VCaP (cell line): ENCODE data around the gene NEURL2.

Source experiments
- H3K27ac ChIP-seq: fragments of 450-650 bp; 2 replicates; pipeline ENCODE4 v1.5.1; 2017
- CTCF ChIP-seq: fragments of 450-650 bp; conservative IDR thresholded peaks from 2 replicates; pipeline ENCODE4 v1.5.1; 2017; ENCODE audit warnings: mild to moderate bottlenecking, moderate library complexity

The NEURL2 gene

GRCh38 chr20:45872626-45873025 lies 18.4 kb downstream of the NEURL2 start:
- no peak overlapping the region for H3K27ac ChIP-seq
- TF ChIP-seq CTCF: no peak

GRCh38 chr20:45867819-45868176 lies 23.2 kb downstream of the NEURL2 start:
- no peak overlapping the region for H3K27ac ChIP-seq

GRCh38 chr20:45867136-45867818 lies 23.7 kb downstream of the NEURL2 start:
- TF ChIP-seq CTCF: no peak
- H3K27ac ChIP-seq: no peak overlapping the region

More at GRCh38 chr20:45867819-45868176, 23.2 kb downstream of the NEURL2 start:
- no peak for TF ChIP-seq CTCF

GRCh38 chr20:45866454-45866853 lies 24.6 kb downstream of the NEURL2 start:
- no peak for TF ChIP-seq CTCF
- no peak overlapping the region for H3K27ac ChIP-seq

- no peak overlapping the region for H3K27ac ChIP-seq
- no peak for TF ChIP-seq CTCF
Observed at GRCh38 chr20:45863543-45864470, 27.2 kb downstream of the NEURL2 start.

GRCh38 chr20:45861221-45862075 lies 29.6 kb downstream of the NEURL2 start:
- H3K27ac ChIP-seq: peak overlapping the region; percentile 49
- TF ChIP-seq CTCF: no peak
